HG03039 (cell line): ENCODE measurements around the gene PMF1.
A peak's percentile ranks its signal among the peaks of the same experiment; 100 is the strongest.
"Not testable (repeated sequence)": the region's sequence is repeated elsewhere in the genome, so short reads cannot be mapped to it uniquely, and the experiment has no call there.

Experiments
- ATAC-seq: cut with Tn5 transposase; IDR thresholded peaks from one replicate; pipeline ENCODE4 v1.9.1; 2021; ENCODE audit warnings: mild to moderate bottlenecking, moderate library complexity; ENCODE audit not compliant: unreplicated experiment

The PMF1 gene, protein sequence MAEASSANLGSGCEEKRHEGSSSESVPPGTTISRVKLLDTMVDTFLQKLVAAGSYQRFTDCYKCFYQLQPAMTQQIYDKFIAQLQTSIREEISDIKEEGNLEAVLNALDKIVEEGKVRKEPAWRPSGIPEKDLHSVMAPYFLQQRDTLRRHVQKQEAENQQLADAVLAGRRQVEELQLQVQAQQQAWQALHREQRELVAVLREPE

DNA sequence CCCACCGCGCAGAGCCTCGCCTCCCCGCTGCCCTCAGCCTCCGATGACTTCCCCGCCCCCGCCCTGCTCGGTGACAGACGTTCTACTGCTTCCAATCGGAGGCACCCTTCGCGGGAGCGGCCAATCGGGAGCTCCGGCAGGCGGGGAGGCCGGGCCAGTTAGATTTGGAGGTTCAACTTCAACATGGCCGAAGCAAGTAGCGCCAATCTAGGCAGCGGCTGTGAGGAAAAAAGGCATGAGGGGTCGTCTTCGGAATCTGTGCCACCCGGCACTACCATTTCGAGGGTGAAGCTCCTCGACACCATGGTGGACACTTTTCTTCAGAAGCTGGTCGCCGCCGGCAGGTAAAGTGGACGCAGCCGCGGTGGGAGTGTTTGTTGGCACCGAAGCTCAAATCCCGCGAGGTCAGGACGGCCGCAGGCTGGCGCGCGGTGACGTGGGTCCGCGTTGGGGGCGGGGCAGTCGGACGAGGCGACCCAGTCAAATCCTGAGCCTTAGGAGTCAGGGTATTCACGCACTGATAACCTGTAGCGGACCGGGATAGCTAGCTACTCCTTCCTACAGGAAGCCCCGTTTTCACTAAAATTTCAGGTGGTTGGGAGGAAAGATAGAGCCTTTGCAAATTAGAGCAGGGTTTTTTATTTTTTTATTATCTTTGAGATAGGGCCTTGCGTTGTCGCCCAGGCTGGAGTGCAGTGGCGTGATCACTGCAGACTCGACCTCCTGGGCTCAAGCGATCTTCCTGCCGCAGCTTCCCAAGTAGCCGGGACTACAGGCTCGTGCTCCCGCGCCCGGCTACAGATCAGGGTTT is at the start of gene PMF1:
Gene PMF1, plus strand, starts transcription at position 175 of the 811 bp plus-strand sequence. Its CDS starts 9 bp downstream, at position 184.
- ATAC-seq, result peak; percentile 76

DNA sequence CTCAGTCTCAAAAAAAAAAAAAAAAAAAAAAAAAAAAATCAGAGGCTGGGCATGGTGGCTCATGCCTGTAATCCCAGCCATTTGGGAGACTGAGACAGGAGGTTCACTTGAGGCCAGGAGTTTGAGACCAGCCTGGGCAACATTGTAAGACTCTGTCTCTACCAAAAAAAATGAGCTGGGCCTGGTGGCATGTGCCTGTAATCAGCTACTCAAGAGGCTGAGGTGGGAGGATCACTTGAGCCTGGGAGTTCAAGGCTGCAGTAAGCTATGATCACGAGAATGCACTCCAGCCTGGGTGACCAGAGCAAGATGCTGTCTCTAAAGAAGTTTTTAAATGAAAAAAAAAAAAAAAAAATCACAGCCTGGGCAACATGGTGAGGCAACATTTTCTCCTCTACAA is 49.1 kb upstream of the PMF1 start:
- ATAC-seq, result no peak

DNA sequence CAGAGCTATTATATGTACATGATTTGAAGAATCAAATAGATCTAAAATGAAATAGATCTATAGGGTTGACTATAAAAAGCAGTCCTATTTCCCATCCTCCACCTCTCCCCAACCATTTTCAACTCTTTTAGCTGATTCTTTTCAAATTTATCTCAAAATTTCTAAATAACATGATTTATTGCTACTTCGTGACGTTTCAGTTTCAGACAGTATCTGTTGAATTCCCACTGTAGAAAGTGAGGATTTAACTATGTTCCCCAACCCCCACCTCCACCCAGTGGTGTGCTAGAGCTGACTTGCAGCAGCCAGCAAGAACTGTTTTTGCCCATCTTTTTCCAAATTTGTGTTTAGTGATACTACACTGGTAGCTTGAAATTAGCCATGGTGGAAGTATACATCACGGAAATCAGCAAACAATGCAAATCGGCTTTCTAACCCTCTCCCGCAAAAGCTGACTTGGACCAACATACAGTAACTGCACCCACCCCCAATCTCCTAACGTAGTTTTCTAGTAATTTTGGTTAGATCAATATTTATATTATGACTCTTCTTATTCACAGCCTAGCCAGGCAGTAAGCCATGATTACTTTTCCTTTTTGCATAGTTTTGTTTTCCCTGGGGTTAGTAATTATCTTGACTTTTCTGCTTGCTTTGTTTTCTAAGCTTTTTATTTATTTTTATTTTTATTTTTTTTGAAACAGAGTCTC is 48.5 kb upstream of the PMF1 start:
- no peak for ATAC-seq

DNA sequence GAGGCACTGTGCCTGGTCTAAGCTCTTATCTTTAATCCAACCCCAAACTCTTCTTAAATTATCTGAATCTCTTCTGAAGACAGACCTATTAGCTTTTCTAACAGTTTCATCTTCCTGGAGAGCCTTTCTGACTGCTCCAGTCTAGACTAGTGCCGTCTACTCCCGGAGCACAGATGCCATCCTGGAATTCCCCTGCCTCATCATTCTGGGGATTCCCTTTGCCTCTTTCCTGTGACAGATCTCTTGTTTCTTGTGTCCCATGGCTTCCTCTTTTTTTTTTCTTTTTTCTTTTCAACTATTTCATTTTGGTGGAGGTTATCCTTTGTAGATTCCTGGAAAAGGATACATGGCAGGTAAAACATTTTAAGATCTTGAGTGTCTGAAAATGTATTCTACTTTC is 47.7 kb upstream of the PMF1 start:
- no peak for ATAC-seq

DNA sequence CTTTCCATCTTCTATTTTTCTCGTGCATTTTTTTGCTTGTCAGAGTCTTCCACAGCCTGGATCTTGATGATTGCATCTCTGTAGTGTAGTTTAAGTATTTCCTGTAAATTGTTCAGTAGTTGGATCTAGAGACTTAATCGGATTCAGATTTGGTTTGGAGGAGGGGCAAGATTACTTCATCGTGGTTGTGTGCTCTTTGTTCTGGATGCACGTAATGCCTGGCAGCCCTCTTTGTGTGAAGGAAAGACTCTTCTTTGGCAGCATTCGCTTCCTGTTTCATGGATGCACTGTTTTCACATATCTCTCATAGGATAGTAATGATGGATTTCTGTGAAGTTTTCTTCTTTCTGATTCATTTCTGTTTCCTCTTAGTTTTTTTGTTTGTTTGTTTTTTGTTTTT is 45.3 kb upstream of the PMF1 start:
- no peak for ATAC-seq

DNA sequence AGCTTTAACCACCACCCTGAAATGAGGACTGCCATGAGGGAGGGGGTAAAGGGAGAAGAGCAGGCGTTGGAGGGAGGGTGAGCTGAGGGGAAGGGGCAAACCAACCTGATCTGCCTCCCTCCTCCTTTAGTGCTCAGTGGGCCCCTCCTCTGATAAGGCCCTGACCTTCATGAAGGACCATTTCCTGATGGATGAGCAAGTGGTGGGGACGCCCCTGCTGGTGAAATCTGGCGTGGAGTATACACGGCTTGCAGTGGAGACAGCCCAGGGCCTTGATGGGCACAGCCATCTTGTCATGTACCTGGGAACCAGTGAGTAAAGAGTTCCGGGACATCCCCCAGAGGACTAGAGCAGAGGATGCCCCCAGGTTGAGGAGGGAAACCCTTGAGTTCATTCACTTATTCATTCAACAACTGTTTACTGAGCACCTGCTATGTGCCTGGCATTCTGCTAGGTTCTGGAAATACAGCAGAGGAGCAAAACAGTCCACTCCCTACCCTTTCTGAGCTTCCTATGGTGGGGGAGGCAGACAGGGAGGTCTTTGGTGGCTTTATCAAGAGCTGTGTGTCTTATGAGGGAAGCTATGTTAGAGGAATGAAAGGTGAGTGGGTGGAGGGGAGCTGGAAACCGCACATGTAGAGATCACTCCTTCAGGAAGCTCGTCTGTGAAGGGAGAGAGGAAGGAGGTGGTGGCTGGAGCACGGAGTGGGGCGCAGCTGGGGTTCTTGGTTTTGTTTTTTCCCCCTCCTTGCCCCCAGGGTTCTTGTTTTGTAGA is 39.9 kb upstream of the PMF1 start:
- no peak for ATAC-seq

DNA sequence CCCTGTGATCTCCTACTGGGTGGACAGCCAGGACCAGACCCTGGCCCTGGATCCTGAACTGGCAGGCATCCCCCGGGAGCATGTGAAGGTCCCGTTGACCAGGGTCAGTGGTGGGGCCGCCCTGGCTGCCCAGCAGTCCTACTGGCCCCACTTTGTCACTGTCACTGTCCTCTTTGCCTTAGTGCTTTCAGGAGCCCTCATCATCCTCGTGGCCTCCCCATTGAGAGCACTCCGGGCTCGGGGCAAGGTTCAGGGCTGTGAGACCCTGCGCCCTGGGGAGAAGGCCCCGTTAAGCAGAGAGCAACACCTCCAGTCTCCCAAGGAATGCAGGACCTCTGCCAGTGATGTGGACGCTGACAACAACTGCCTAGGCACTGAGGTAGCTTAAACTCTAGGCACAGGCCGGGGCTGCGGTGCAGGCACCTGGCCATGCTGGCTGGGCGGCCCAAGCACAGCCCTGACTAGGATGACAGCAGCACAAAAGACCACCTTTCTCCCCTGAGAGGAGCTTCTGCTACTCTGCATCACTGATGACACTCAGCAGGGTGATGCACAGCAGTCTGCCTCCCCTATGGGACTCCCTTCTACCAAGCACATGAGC is 36.1 kb upstream of the PMF1 start:
- no peak for ATAC-seq

DNA sequence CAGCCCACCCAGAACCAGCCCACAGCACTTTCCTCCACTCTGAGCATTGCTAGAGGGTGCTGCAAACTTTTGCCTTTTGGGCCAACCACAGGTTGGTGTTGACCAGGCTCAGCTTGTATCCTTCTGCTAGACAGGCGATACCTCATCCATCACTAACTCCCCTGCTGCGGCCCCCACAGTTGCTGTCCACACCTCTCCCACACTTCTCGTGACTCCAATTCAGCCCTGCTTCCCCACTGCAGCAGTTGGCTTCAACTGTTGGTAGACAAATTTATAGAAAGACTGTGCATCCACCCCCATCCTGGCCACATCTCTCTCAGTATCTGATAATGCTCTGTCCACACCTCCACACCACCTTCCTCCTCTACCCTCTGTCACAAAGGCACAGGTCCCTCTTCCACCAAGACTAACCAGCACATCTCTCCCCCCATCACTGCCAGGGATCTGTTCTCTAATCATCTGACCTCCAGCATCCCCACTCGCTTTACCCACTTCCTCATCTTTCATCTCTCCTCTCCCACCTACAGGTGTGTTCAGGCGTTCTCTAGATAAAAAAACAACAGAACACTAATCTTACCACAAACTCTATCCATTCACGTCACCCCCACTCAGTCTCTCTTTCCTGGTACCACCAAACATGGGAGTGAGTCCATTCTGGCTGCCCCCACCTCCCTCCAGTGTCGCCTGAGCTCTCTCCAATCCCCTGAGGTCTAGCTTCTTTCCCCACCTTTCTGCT is 34.7 kb upstream of the PMF1 start:
- no peak for ATAC-seq

DNA sequence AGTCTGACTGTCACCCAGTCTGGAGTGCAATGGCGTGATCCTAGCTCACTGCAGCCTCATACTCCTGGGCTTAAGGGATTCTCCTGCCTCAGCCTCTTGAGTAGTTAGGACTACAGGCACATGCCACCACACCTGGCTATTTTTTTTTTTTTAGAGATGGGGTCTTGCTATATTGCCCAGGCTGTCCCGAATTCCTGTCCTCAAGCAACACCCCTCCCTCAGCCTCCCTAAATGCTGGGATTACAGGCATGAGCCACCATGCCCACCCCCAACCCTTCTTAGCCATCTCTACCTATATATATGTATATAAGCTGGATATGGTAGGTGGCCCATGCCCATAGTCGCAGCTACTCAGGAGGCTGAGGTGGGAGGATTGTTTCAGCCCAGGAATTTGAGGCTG is 32.3 kb upstream of the PMF1 start:
- no peak for ATAC-seq

DNA sequence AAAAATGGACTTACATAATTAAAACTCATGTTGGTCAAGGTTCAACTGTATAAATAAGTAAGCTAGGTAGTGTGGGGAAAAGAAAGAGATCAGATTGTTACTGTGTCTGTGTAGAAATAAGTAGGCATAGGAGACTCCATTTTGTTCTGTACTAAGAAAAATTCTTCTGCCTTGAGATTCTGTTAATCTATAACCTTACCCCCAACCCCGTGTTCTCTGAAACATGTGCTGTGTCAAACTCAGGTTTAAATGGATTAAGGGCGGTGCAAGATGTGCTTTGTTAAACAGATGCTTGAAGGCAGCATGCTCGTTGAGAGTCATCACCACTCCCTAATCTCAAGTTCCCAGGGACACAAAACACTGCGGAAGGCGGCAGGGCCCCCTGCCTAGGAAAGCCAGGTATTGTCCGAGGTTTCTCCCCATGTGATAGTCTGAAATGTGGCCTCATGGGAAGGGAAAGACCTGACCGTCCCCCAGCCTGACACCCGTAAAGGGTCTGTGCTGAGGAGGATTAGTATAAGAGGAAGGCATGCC is 31.3 kb upstream of the PMF1 start:
- not testable (repeated sequence) for ATAC-seq

DNA sequence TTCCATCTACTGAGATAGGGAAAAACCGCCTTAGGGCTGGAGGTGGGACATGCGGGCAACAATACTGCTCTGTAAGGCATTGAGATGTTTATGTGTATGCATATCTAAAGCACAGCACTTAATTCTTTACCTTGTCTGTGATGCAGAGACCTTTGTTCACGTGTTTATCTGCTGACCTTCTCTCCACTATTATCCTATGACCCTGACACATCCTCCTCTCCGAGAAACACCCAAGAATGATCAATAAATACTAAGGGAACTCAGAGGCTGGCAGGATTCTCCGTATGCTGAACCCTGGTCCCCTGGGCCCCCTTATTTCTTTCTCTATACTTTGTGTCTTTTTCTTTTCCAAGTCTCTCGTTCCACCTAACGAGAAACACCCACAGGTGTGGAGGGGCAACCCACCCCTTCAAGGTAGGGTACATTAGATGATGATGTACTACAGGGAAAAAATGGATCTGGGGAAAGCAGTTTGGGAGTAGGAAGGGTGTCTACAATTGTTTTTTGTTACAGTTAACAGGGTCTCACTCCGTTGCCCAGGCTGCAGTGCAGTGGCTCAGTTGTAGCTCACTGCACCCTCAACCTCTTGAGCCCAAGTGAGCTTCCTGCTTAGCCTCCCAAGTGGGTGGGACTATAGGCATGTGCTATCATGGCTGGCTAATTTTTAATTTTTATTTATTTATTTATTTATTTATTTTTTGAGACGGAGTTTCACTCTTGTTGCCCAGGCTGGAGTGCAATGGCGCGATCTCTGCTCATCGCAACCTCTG is 30.6 kb upstream of the PMF1 start:
- not testable (repeated sequence) for ATAC-seq

DNA sequence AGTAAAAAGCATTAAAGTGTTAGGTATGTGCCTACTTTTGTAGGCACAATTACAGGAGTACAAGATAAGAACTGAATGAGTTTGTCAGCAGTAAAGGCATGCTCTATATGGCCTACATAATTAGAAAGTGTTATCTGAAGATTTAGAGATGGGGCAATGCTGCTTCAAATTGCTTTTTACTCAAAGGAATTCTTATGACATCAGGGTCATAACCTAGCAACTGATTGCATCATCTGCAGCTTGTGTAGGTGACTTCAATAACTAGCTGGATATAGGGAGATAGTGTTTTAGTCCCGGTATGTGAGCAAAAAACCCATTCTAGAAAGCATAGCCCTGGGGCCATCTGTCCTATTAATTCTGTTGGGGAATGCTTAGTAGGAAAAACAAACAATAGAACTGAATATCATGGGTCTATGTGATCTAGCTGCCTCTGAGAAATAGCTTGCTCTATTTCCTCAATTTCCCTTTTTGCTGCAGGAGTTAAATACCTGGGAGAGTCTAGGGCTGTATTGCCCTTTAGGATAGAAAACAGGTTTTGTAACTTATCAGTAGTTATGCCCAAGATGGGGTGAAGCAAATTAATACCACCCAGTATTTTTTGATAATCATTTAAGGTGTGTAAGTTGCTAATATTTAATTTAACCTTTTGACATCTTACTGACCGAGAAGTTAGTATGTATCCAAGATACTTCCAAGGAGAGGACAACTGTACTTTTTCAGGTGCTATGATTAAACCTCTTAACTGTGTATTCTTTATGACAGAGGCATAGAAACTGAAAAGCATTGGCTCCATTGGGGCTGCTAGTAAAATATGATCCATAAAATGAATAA is 26.2 kb upstream of the PMF1 start:
- not testable (repeated sequence) for ATAC-seq

DNA sequence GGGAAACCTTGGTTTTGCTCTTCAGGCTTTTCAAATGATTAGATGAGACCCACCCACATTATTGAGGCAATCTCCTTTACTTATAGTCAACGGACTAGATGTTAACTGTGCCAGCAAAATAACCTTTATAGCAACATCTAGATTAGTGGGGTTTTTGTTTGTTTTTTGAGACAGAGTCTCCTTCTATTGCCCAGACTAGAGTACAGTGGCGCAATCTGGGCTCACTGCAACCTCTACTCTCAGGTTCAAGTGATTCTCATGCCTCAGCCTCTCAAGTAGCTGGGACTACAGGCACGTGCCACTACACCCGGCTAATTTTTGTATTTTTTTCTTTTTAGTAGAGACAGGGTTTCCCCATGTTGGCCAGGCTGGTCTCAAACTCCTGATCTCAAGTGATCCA is 22.5 kb upstream of the PMF1 start:
- ATAC-seq, result not testable (repeated sequence)

DNA sequence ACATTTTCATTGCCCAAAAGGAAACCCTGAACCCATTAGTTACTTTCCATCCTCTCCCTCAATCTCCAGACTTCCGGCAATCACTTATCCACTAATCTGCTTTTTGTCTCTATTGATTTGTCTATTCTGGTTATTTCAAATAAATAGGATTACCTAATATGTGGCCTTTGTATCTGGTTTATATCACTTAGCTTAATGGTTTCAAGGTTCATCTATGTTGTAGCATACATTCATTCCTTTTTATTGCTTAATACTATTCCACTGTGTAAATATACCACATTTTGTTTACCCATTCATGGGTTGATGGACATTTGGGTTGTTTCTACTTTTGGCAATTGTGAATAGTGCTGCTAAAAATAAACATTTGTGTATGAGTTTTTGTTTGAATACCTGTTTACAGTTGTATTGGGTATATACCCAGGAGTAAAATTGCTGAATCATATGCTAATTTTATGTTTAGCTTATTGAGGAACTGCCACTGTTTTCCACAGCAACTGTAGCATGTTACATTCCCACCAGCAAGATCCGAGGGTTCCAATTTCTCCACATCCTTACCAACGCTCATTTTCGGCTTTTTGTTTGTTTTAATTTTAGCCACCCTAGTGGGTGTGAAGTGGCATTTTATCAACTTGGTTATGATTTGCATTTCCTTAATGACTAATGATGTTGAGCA is 21.4 kb upstream of the PMF1 start:
- no peak for ATAC-seq

DNA sequence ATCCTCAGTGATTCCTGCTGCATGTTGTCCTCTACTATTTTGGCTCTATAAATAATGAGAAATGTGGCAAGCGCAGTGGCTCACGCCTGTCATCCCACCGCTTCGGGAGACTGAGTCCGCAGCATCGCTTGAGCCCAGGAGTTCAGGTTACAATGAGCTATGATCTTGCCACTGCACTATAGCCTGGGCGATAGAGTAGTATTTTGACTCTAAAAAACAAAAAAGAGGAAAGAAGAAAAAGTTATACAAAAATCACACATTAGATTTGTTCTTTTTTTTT is 19.7 kb upstream of the PMF1 start:
- no peak for ATAC-seq

DNA sequence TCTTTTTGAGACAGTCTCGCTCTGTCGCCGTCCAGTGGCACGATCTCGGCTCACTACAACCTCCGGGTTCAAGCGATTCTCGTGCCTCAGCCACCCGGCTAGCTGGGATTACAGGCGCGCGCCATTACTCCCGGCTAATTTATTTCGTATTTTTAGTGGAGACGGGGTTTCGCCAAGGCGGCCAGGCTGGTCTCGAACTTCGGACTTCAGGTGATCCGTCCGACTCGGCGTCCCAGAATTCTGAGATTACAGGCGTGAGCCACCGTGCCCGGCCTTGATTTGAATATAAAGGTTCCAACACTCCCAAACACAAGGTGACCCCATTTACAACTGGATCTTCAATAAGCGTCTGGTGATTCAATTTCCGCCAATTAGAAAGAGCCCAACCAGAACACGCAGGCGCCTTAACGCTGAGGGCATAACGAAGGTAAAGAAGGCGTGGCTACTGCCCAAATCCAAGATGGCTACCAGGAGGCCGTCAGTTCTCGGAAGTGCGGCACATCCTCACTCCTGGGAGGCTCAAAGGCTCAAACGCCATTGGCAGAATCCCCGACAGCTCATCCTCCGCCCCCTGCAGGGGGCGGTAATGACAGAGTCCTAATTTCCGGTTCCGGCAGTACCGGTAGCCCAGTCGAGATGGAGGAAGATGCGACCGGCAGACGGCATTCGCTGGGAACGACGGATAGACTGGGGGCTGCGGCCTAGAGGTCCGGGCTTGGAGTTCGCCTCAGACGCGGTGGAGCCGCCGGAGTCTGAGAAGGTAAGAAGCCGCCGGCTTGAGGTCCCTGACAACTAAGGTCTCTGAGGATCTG is 19.1 kb upstream of the PMF1 start, which contains the start of gene SLC25A44:
Gene SLC25A44, plus strand, starts transcription at position 617 of the 812 bp plus-strand sequence. CDS start 5,744 bp downstream, outside the sequence.
- peak; percentile 83 for ATAC-seq

DNA sequence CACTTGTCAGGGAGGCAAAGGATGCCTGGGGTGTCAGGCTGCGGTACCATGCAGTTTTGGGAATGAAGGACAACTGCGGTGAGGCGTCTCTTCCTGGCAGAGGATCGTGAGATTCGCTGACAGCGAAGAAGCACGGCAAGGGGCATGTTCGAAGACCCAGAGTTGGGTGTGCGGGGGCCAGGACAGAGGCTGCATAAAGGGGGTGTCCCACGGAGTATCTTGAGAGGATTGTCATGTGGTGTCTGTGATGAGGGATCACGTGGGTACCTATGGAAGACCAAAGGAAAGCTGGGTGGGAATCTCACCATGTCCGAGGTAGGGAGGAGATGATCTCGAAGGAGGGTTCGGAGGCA is 18.5 kb upstream of the PMF1 start:
- ATAC-seq, result no peak
